ENCODE data around the gene ZNF121.

The ZNF121 gene

DNA sequence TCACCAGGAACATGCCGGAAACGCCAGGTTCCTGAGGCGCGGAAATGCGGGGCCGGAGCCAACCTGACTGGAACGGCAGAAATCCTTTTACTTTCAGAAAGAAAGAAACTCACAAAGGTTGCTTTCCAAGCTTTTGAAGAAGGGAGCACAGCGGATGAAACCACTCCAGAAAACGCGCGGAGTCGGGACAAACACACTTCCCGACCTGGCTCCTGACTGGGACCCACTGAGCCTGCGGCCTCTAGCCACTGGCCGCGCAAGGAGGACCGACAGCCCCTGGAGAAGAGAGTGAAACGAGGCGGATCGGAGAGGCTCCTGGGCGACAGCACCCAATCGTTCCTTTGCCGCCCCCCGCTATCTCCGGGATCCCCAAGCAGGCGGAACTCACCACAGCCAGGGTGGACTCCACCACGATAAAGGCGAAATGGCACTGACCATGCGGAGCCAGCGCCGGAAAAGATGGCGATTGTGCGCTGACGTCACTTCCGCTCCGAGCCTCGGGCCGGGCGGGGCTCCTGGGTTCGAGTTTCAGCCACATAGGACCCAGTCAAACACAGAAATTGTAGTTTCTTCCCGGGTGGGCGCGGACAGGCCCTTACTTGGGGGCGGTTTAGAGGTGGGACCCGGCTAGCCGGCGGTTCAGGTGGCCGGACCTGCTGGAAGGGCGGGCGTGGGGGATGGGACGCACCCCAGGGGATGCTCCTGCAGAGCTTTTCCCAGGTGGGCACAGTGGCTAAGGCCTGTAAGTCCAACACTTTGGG, at the start of gene ZNF121:
TSS of gene ZNF121 (minus strand) at position 432 of the 761 bp plus-strand sequence. CDS start 16,407 bp downstream, outside the sequence.
- H3K9me3 ChIP-seq (ENCODE audit: control insufficient read depth in 2 of 2, low read length in 2 of 2): peaks cover 0 to 4% of the 10 kb centered on the region in 2 donors

DNA sequence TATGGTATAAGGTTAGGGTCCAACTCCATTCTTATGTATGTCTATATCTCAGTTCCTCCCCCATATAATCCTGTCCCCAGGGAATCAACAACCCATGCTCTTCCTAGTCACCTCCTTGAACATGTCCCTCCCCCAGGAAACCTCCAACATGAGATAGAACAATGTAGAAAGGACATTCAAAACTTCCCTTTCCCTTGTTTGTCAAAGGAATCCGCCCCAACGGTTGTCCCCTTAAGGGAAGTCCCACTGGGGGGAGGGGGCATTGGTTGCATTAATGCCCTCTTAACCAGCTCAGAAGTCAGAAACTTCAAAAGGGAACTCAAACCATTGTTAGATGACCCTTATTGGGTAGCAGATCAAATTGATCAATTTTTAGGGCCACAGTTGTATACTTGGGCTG, 43.6 kb upstream of the ZNF121 start:
- H3K27ac ChIP-seq (ENCODE audit: low read depth in 2 of 2, low read length in 2 of 2): no peak overlapping the region
- no peak overlapping the region for H3K4me3 ChIP-seq (ENCODE audit: low read length in 2 of 2)
- H3K9me3 ChIP-seq (ENCODE audit: control insufficient read depth in 2 of 2, low read length in 2 of 2): no peaks in the 10 kb centered on the region
- H3K4me1 ChIP-seq (ENCODE audit: control insufficient read depth in 2 of 2, insufficient read depth in 2 of 2, low read length in 2 of 2): no peaks in the 10 kb centered on the region
- H3K27me3 ChIP-seq (ENCODE audit: control insufficient read depth in 2 of 2, insufficient read depth in 2 of 2, low read length in 2 of 2): no peaks in the 10 kb centered on the region
- H3K9ac ChIP-seq (ENCODE audit: low read depth in 1 of 2, low read length in 2 of 2): no peak overlapping the region
- no peaks in the 10 kb centered on the region for H3K36me3 ChIP-seq (ENCODE audit: control insufficient read depth in 2 of 2, insufficient read depth in 2 of 2, low read length in 2 of 2)

More for the DNA sequence above, at the start of gene ZNF121:
- Histone ChIP-seq H3K4me1 (ENCODE audit: control insufficient read depth in 2 of 2, insufficient read depth in 2 of 2, low read length in 2 of 2) (peaks cover 0 to 2% of the 10 kb centered on the region in 2 donors), H3K27me3 (ENCODE audit: control insufficient read depth in 2 of 2, insufficient read depth in 2 of 2, low read length in 2 of 2) (no peaks in the 10 kb centered on the region), H3K4me3 (ENCODE audit: low read length in 2 of 2) (peak within 1 kb of the TSS; percentile 98), H3K36me3 (ENCODE audit: control insufficient read depth in 2 of 2, insufficient read depth in 2 of 2, low read length in 2 of 2) (peaks cover 2 to 3% of the 10 kb centered on the region in 2 donors), H3K9ac (ENCODE audit: low read depth in 1 of 2, low read length in 2 of 2) (peak within 1 kb of the TSS; percentile 91 to 94), H3K27ac (ENCODE audit: low read depth in 2 of 2, low read length in 2 of 2) (peak within 1 kb of the TSS; percentile 90 to 92)

DNA sequence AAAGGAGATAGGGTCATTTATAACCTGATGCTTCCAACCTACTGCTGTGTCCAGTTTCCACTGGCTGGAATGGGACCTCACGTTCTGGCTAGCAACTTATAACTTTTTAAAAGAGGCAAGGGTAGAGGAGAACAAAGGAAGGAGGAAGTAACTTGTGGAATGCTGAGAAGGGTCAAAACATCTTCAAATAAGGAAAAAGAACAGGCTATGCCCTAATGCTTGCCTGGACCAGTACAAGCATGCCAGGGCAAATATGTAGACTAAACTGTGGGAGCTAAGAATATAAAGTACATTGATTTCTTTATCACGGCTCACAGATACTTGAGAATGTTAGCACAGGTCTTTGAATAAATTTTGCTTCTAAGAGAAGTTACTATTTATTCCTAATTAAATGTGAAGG, 38.2 kb upstream of the ZNF121 start:
- Histone ChIP-seq H3K4me1 (ENCODE audit: control insufficient read depth in 2 of 2, insufficient read depth in 2 of 2, low read length in 2 of 2) (peaks cover 9 to 12% of the 10 kb centered on the region in 2 donors), H3K36me3 (ENCODE audit: control insufficient read depth in 2 of 2, insufficient read depth in 2 of 2, low read length in 2 of 2) (peaks cover 10 to 17% of the 10 kb centered on the region in 2 donors), H3K9me3 (ENCODE audit: control insufficient read depth in 2 of 2, low read length in 2 of 2) (no peaks in the 10 kb centered on the region), H3K9ac (ENCODE audit: low read depth in 1 of 2, low read length in 2 of 2) (no peak overlapping the region), H3K4me3 (ENCODE audit: low read length in 2 of 2) (no peak overlapping the region), H3K27ac (ENCODE audit: low read depth in 2 of 2, low read length in 2 of 2) (no peak overlapping the region), H3K27me3 (ENCODE audit: control insufficient read depth in 2 of 2, insufficient read depth in 2 of 2, low read length in 2 of 2) (no peaks in the 10 kb centered on the region)

GRCh38 chr19:9621156-9622037, 37.1 kb upstream of the ZNF121 start, which contains the start of gene ZNF561:
TSS of gene ZNF561 (minus strand) at chr19:9621232. CDS start at chr19:9619456, 1,776 bp downstream.
- Histone ChIP-seq H3K9me3 (ENCODE audit: control insufficient read depth in 2 of 2, low read length in 2 of 2) (no peaks in the 10 kb centered on the region), H3K9ac (ENCODE audit: low read depth in 1 of 2, low read length in 2 of 2) (peak within 1 kb of the TSS; percentile 74 to 95), H3K36me3 (ENCODE audit: control insufficient read depth in 2 of 2, insufficient read depth in 2 of 2, low read length in 2 of 2) (peaks cover 16 to 22% of the 10 kb centered on the region in 2 donors), H3K27ac (ENCODE audit: low read depth in 2 of 2, low read length in 2 of 2) (peak within 1 kb of the TSS; percentile 90 to 97), H3K27me3 (ENCODE audit: control insufficient read depth in 2 of 2, insufficient read depth in 2 of 2, low read length in 2 of 2) (no peaks in the 10 kb centered on the region), H3K4me3 (ENCODE audit: low read length in 2 of 2) (peak within 1 kb of the TSS; percentile 87 to 95), H3K4me1 (ENCODE audit: control insufficient read depth in 2 of 2, insufficient read depth in 2 of 2, low read length in 2 of 2) (peaks cover 9 to 12% of the 10 kb centered on the region in 2 donors)

DNA sequence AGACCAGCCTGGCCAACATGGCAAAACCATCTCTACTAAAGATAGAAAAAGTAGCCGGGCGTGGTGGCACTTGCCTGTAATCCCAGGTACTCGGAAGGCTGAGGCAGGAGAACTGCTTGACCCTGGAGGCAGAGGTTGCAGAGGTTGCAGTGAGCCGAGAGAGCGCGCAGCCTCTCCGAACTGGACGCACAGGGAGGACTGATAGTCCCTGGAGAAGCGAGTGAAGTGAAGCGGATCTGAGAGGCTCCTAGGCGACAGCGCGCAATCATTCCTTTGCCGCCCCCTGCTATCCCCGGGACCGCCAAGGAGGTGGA, 36.5 kb upstream of the ZNF121 start:
- Histone ChIP-seq H3K9ac (ENCODE audit: low read depth in 1 of 2, low read length in 2 of 2) (peak overlapping the region; percentile 74 to 95), H3K36me3 (ENCODE audit: control insufficient read depth in 2 of 2, insufficient read depth in 2 of 2, low read length in 2 of 2) (peaks cover 19 to 27% of the 10 kb centered on the region in 2 donors), H3K9me3 (ENCODE audit: control insufficient read depth in 2 of 2, low read length in 2 of 2) (no peaks in the 10 kb centered on the region)

DNA sequence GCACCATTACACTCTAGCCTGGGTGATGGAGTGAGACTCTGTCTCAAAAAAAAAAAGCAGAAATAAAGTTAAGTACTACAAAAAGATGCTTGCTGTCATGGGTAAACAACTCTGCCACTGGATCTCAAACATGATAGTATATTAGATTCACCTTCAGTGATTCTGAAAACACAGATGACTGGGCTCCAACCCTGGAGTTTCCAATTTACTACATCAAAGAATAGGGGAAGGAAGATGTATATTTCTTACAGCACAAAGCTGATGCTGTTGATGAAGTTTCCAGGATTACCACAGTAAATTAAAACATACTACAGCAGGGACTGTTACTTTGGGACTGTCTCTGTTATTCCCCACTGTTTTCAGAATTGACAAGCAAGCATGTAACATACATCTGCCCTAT, 31.5 kb upstream of the ZNF121 start:
- no peak overlapping the region for H3K27ac ChIP-seq (ENCODE audit: low read depth in 2 of 2, low read length in 2 of 2)
- H3K9me3 ChIP-seq (ENCODE audit: control insufficient read depth in 2 of 2, low read length in 2 of 2): peaks cover 7 to 22% of the 10 kb centered on the region in 2 donors
- H3K4me3 ChIP-seq (ENCODE audit: low read length in 2 of 2): no peak overlapping the region
- H3K27me3 ChIP-seq (ENCODE audit: control insufficient read depth in 2 of 2, insufficient read depth in 2 of 2, low read length in 2 of 2): no peaks in the 10 kb centered on the region
- H3K4me1 ChIP-seq (ENCODE audit: control insufficient read depth in 2 of 2, insufficient read depth in 2 of 2, low read length in 2 of 2): peaks cover 3 to 7% of the 10 kb centered on the region in 2 donors
- no peak overlapping the region for H3K9ac ChIP-seq (ENCODE audit: low read depth in 1 of 2, low read length in 2 of 2)
- H3K36me3 ChIP-seq (ENCODE audit: control insufficient read depth in 2 of 2, insufficient read depth in 2 of 2, low read length in 2 of 2): peaks cover 64 to 72% of the 10 kb centered on the region in 2 donors

More for the DNA sequence above, 36.5 kb upstream of the ZNF121 start:
- H3K27me3 ChIP-seq (ENCODE audit: control insufficient read depth in 2 of 2, insufficient read depth in 2 of 2, low read length in 2 of 2): no peaks in the 10 kb centered on the region
- peak overlapping the region; percentile 90 to 97 for H3K27ac ChIP-seq (ENCODE audit: low read depth in 2 of 2, low read length in 2 of 2)
- H3K4me1 ChIP-seq (ENCODE audit: control insufficient read depth in 2 of 2, insufficient read depth in 2 of 2, low read length in 2 of 2): peaks cover 9 to 12% of the 10 kb centered on the region in 2 donors
- peak overlapping the region; percentile 87 to 95 for H3K4me3 ChIP-seq (ENCODE audit: low read length in 2 of 2)

DNA sequence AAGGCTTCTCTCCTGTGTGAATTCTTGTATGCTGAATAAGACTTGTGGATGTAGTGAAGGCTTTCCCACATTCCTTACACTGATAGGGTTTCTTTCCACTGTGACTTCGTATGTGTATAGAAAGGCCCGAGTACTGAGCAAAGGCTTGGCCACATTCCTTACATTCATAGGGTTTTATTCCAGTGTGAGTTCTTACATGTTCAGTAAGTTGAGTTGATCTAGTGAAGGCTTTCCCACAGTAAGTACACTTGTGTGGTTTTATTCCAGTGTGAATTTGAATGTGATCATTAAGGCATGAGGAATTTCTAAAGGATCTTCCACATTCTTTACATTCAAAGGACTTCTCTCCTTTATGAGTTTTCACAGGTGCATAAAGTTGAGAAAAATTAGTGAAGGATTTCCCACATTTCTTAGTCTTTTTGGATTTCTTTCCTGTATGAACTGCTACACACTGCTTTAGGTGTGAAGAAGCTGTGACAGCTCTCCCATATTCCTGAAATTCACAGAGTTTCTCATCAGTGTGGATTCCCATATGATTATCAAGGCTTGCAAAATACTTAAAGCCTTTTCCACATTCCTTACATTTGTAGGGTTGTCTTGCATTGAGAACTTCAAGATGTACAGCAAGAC, 26.3 kb upstream of the ZNF121 start:
- no peaks in the 10 kb centered on the region for H3K4me1 ChIP-seq (ENCODE audit: control insufficient read depth in 2 of 2, insufficient read depth in 2 of 2, low read length in 2 of 2)
- peaks cover 19 to 31% of the 10 kb centered on the region in 2 donors for H3K9me3 ChIP-seq (ENCODE audit: control insufficient read depth in 2 of 2, low read length in 2 of 2)
- no peaks in the 10 kb centered on the region for H3K27me3 ChIP-seq (ENCODE audit: control insufficient read depth in 2 of 2, insufficient read depth in 2 of 2, low read length in 2 of 2)
- H3K4me3 ChIP-seq (ENCODE audit: low read length in 2 of 2): no peak overlapping the region
- H3K9ac ChIP-seq (ENCODE audit: low read depth in 1 of 2, low read length in 2 of 2): no peak overlapping the region
- H3K27ac ChIP-seq (ENCODE audit: low read depth in 2 of 2, low read length in 2 of 2): no peak overlapping the region
- H3K36me3 ChIP-seq (ENCODE audit: control insufficient read depth in 2 of 2, insufficient read depth in 2 of 2, low read length in 2 of 2): peaks cover 57 to 60% of the 10 kb centered on the region in 2 donors

DNA sequence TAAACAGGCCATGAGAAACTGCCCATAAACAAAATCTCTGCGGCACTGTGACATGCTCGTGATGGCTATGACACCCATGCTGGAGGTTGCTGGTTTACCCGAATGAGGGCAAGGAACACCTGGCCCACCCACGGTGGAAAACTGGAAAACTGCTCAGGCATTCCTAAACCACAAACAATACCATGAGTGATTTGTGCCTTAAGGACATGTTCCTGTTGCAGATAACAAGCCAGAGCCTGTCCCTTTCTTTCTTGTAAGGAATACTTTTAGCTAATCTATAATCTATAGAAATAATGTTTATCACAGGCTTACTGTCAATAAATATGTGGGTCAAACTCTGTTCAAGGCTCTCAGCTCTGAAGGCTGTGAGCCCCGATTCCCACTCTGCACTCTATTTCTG, 24.6 kb upstream of the ZNF121 start:
- no peak overlapping the region for H3K9ac ChIP-seq (ENCODE audit: low read depth in 1 of 2, low read length in 2 of 2)
- H3K9me3 ChIP-seq (ENCODE audit: control insufficient read depth in 2 of 2, low read length in 2 of 2): peaks cover 19 to 31% of the 10 kb centered on the region in 2 donors
- no peak overlapping the region for H3K27ac ChIP-seq (ENCODE audit: low read depth in 2 of 2, low read length in 2 of 2)
- no peak overlapping the region for H3K4me3 ChIP-seq (ENCODE audit: low read length in 2 of 2)
- H3K4me1 ChIP-seq (ENCODE audit: control insufficient read depth in 2 of 2, insufficient read depth in 2 of 2, low read length in 2 of 2): no peaks in the 10 kb centered on the region
- peaks cover 44 to 46% of the 10 kb centered on the region in 2 donors for H3K36me3 ChIP-seq (ENCODE audit: control insufficient read depth in 2 of 2, insufficient read depth in 2 of 2, low read length in 2 of 2)
- H3K27me3 ChIP-seq (ENCODE audit: control insufficient read depth in 2 of 2, insufficient read depth in 2 of 2, low read length in 2 of 2): no peaks in the 10 kb centered on the region

DNA sequence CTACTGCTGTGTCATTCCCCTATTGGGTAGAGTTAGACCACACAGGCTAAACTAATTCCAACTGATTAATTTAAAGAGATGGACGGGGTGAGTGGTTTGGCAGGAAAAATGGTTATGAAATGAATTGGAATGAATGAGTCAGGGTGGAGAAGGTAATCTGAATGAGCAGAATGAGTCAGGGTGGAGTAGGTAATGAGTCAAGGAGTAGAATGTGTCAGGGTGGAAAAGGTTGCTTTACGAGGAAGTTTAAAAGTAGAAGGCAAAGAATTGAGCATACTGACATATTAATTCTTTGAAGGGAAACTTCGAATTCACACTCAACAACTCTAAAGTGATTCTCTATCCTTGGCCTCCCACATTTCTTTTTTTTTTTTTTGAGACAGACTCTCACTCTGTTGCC, 12.7 kb upstream of the ZNF121 start:
- no peak overlapping the region for H3K27ac ChIP-seq (ENCODE audit: low read depth in 2 of 2, low read length in 2 of 2)
- H3K9ac ChIP-seq (ENCODE audit: low read depth in 1 of 2, low read length in 2 of 2): no peak overlapping the region
- no peaks in the 10 kb centered on the region for H3K36me3 ChIP-seq (ENCODE audit: control insufficient read depth in 2 of 2, insufficient read depth in 2 of 2, low read length in 2 of 2)
- no peak overlapping the region for H3K4me3 ChIP-seq (ENCODE audit: low read length in 2 of 2)
- no peaks in the 10 kb centered on the region for H3K27me3 ChIP-seq (ENCODE audit: control insufficient read depth in 2 of 2, insufficient read depth in 2 of 2, low read length in 2 of 2)
- H3K4me1 ChIP-seq (ENCODE audit: control insufficient read depth in 2 of 2, insufficient read depth in 2 of 2, low read length in 2 of 2): no peaks in the 10 kb centered on the region
- H3K9me3 ChIP-seq (ENCODE audit: control insufficient read depth in 2 of 2, low read length in 2 of 2): peaks cover 0 to 6% of the 10 kb centered on the region in 2 donors
